Neural cell (in vitro differentiated cells): ENCODE measurements around the gene JMJD4. TPM values are rescaled to one million over a fixed set of nuclear protein-coding genes. Genes with fewer than 3 reads are reported as not detected.

Experiments
- H2AFZ ChIP-seq: fragments of 200-600, 300-800 bp; sonication (generic), shearing (Covaris generic); 2 replicates; pipeline ENCODE4 v1.6.0; 2014; ENCODE audit warnings: low read depth, mild to moderate bottlenecking, antibody characterized with exemption, low read length, moderate library complexity
- H3F3A ChIP-seq: fragments of 200-600 bp; shearing (Covaris generic); 2 replicates; pipeline ENCODE4 v1.6.1; 2016; ENCODE audit warnings: mild to moderate bottlenecking, moderate library complexity, mixed read lengths, antibody characterized with exemption, low read length; ENCODE audit not compliant: insufficient read depth, poor library complexity, severe bottlenecking
- H3K27ac ChIP-seq: fragments of 200-600, 300-800 bp; sonication (generic), shearing (Covaris generic); 2 replicates; pipeline ENCODE4 v1.5.1; 2014; ENCODE audit warnings: mild to moderate bottlenecking, low read length, moderate library complexity
- H3K27me3 ChIP-seq: fragments of 300-800, 200-600 bp; sonication (generic), shearing (Covaris generic); 2 replicates; pipeline ENCODE4 v1.6.0; 2014; ENCODE audit warnings: mild to moderate bottlenecking, low read depth, low read length, moderate library complexity; ENCODE audit not compliant: insufficient read depth
- H3K36me3 ChIP-seq: fragments of 300-800, 200-600 bp; sonication (generic), shearing (Covaris generic); 2 replicates; pipeline ENCODE4 v1.5.1; 2014; ENCODE audit warnings: mild to moderate bottlenecking, antibody characterized with exemption, low read length, moderate library complexity; ENCODE audit not compliant: insufficient read depth
- H3K4me2 ChIP-seq: fragments of 300-800, 200-600 bp; sonication (generic), shearing (Covaris generic); 2 replicates; pipeline ENCODE4 v1.6.0; 2014; ENCODE audit warnings: mild to moderate bottlenecking, low read length
- H3K4me3 ChIP-seq: fragments of 300-800, 200-600 bp; sonication (generic), shearing (Covaris generic); 2 replicates; pipeline ENCODE4 v1.5.1; 2014; ENCODE audit warnings: mild to moderate bottlenecking, low read length, moderate library complexity
- H3K79me2 ChIP-seq: fragments of 200-600 bp; shearing (Covaris generic); replicated peaks from 2 replicates; pipeline ENCODE4 v1.6.0; 2014; ENCODE audit warnings: mild to moderate bottlenecking, low read length, moderate library complexity; ENCODE audit not compliant: insufficient read depth
- H3K9ac ChIP-seq: fragments of 300-800, 200-600 bp; sonication (generic), shearing (Covaris generic); 2 replicates; pipeline ENCODE4 v1.6.1; 2016; ENCODE audit warnings: mild to moderate bottlenecking, low read length, mixed read lengths
- H3K9me2 ChIP-seq: fragments of 200-600 bp; shearing (Covaris generic); 2 replicates; pipeline ENCODE4 v1.6.1; 2016; ENCODE audit warnings: mild to moderate bottlenecking, low read length, mixed read lengths; ENCODE audit not compliant: insufficient read depth
- H3K9me3 ChIP-seq: fragments of 200-600, 300-800 bp; sonication (generic), shearing (Covaris generic); 2 replicates; pipeline ENCODE4 v1.6.1; 2016; ENCODE audit warnings: mild to moderate bottlenecking, mixed run types, low read length, moderate library complexity, mixed read lengths
- H4K20me1 ChIP-seq: fragments of 200-600 bp; shearing (Covaris generic); 2 replicates; pipeline ENCODE4 v1.6.1; 2016; ENCODE audit warnings: mild to moderate bottlenecking, mixed run types; ENCODE audit not compliant: insufficient read depth
- CTCF ChIP-seq: fragments of 450-650 bp; IDR thresholded peaks from 2 replicates; pipeline ENCODE4 v1.5.1; 2014; ENCODE audit warnings: antibody characterized with exemption, mild to moderate bottlenecking, moderate library complexity; ENCODE audit not compliant: poor library complexity, severe bottlenecking
- EP300 ChIP-seq: fragments of 450-650 bp; conservative IDR thresholded peaks from 2 replicates; pipeline ENCODE4 v1.6.1; 2014; ENCODE audit warnings: antibody characterized with exemption, mild to moderate bottlenecking, moderate library complexity; ENCODE audit not compliant: poor library complexity, severe bottlenecking
- EZH2 ChIP-seq: fragments of 200-600, 300-800 bp; shearing (Covaris generic), sonication (generic); IDR thresholded peaks from 2 replicates; pipeline ENCODE4 v1.6.1; 2014; ENCODE audit warnings: antibody characterized with exemption, low read length, borderline replicate concordance, mild to moderate bottlenecking; ENCODE audit not compliant: insufficient read depth, poor library complexity, severe bottlenecking
- MXI1 ChIP-seq: fragments of 450-650 bp; conservative IDR thresholded peaks from 2 replicates; pipeline ENCODE4 v1.6.1; 2014; ENCODE audit warnings: antibody characterized with exemption, mild to moderate bottlenecking; ENCODE audit not compliant: poor library complexity, severe bottlenecking
- POLR2AphosphoS5 ChIP-seq: IDR thresholded peaks from 2 replicates; pipeline ENCODE4 v1.6.1; 2012
- RAD21 ChIP-seq: fragments of 450-650 bp; conservative IDR thresholded peaks from 2 replicates; pipeline ENCODE4 v1.6.1; 2014; ENCODE audit warnings: antibody characterized with exemption, mild to moderate bottlenecking, moderate library complexity
- REST ChIP-seq: IDR thresholded peaks from 2 replicates; pipeline ENCODE4 v1.6.1; 2012; ENCODE audit warnings: borderline replicate concordance
- SMC3 ChIP-seq: fragments of 450-650 bp; conservative IDR thresholded peaks from 2 replicates; pipeline ENCODE4 v1.6.1; 2014; ENCODE audit warnings: antibody characterized with exemption, mild to moderate bottlenecking, moderate library complexity; ENCODE audit not compliant: poor library complexity
- TAF1 ChIP-seq: IDR thresholded peaks from 2 replicates; pipeline ENCODE4 v1.6.1; 2012; ENCODE audit warnings: low read depth
- polyA plus RNA-seq: library from polyadenylated mRNA; depleted of rRNA; stranded (reverse); fragments of >200 nt; gene quantifications from 2 replicates; pipeline ENCODE4 v1.2.3, GENCODE V29; 2014

JMJD4 gene
- polyA plus RNA-seq, 1 donor from 2014 or later: 17.2 TPM

DNA sequence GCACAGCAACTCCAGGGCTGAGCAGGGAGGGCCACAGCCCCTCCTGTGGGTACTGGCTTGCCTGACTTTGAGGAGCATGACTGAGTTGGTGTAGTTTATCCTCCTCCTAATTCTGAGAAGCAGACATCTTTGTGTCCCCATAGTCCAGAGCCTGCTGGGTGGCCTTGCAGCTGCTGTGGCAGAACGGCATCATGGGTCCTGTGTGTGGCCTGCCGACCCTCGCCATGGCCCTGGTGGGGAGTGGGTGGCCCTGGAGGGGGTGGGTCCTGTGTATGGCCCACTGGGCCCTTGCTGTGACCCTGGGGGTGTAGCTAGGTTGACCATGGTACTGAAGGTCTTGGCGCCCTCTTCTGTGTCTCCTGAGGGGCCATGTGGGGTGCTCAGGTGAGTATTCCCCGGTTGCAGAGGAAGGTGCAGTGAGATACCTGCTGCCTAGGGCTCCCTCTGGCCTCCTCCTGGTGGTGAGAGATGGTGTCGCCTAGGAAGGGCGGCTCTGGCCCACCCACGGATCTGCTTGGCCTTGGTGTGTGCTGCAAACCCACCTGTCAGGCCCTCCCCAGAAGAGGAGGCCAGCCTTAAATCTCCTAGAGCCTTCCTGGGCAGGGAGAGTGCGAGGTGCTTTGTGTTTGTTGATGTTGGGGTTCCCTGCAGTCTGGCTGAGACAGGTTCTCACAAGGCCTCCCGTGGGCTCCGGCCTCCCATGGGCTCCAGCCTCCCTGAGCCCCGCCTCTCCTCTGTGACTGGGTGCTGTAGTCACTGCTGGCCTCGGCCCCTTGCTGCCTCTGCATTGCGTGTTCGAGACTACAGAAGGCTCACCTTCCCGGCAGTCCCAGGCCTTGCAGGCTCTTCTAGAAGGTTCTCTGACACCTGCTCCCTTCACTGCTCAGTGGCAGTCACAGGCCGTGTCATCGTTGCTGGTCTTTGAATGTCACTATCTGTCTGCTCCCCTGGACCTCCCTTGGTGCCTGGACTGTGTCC lies 7.9 kb upstream of the JMJD4 start:
- Histone ChIP-seq H3K9ac (no peak overlapping the region), H3F3A (no peaks in the 10 kb centered on the region), H3K9me3 (no peaks in the 10 kb centered on the region), H2AFZ (no peak overlapping the region), H4K20me1 (no peaks in the 10 kb centered on the region), H3K79me2 (peaks cover 4% of the 10 kb centered on the region), H3K4me3 (no peak overlapping the region), H3K36me3 (peaks cover under 1% of the 10 kb centered on the region), H3K4me2 (no peak overlapping the region), H3K9me2 (no peaks in the 10 kb centered on the region), H3K27ac (no peak overlapping the region), H3K27me3 (no peaks in the 10 kb centered on the region)
- TF ChIP-seq CTCF (no peak), RAD21 (no peak), MXI1 (no peak), SMC3 (no peak), POLR2AphosphoS5 (no peak)

DNA sequence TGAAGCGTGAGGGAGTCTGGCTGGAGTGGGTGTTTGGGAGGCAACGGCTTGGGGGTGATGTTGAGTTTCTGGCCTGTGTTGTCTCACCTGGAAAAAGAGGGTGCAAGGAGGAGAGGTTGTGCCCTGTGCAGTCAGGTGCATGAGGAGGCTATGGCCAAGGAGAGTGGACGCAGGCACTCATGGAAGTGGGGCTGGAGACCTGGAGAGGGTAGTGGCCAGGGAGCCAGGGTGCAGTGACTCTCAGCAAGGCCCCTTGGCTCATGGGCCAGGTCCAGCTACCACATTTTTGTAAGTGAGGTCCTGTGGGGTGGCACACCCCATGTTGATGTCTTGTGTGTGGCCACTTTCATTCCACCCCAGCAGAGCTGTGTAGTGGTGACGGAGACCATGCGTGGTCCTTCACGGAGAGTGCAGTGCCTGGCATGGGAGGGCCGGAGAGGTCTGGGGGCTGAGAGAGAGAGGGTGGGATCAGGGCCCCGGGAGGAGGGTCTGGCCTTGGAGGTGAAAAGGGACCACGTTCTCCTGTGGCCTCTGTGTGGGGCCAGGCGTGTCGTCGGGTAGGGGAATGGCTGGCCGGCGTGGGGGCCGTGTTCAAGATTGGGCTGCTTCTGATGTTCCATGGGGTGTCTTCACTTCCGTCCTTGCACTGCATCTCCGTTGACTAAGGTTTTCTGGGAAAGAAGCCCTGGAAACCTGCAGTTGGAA lies 6.2 kb upstream of the JMJD4 start:
- no peak overlapping the region for H3K27ac ChIP-seq
- H3K4me2 ChIP-seq: no peak overlapping the region
- H3K79me2 ChIP-seq: peaks cover 19% of the 10 kb centered on the region
- no peaks in the 10 kb centered on the region for H3K9me2 ChIP-seq
- no peak for TF ChIP-seq CTCF
- TF ChIP-seq EZH2: no peak
- TF ChIP-seq RAD21: no peak
- TF ChIP-seq MXI1: no peak
- no peak for TF ChIP-seq REST
- no peak for TF ChIP-seq TAF1
- TF ChIP-seq SMC3: no peak
- no peak for TF ChIP-seq EP300
- no peak for TF ChIP-seq POLR2AphosphoS5
- H2AFZ ChIP-seq: no peak overlapping the region
- no peaks in the 10 kb centered on the region for H3F3A ChIP-seq
- no peaks in the 10 kb centered on the region for H4K20me1 ChIP-seq
- H3K9ac ChIP-seq: no peak overlapping the region
- no peaks in the 10 kb centered on the region for H3K27me3 ChIP-seq
- no peaks in the 10 kb centered on the region for H3K36me3 ChIP-seq
- H3K4me3 ChIP-seq: no peak overlapping the region
- H3K9me3 ChIP-seq: no peaks in the 10 kb centered on the region
